HG03060 (cell line): Measurements from ENCODE around the gene PLEKHM3.

Source experiments
- ATAC-seq: cut with Tn5 transposase; IDR thresholded peaks from one replicate; pipeline ENCODE4 v1.9.1; 2021; ENCODE audit warnings: low read depth, moderate number of reproducible peaks; ENCODE audit not compliant: unreplicated experiment

Gene PLEKHM3, protein sequence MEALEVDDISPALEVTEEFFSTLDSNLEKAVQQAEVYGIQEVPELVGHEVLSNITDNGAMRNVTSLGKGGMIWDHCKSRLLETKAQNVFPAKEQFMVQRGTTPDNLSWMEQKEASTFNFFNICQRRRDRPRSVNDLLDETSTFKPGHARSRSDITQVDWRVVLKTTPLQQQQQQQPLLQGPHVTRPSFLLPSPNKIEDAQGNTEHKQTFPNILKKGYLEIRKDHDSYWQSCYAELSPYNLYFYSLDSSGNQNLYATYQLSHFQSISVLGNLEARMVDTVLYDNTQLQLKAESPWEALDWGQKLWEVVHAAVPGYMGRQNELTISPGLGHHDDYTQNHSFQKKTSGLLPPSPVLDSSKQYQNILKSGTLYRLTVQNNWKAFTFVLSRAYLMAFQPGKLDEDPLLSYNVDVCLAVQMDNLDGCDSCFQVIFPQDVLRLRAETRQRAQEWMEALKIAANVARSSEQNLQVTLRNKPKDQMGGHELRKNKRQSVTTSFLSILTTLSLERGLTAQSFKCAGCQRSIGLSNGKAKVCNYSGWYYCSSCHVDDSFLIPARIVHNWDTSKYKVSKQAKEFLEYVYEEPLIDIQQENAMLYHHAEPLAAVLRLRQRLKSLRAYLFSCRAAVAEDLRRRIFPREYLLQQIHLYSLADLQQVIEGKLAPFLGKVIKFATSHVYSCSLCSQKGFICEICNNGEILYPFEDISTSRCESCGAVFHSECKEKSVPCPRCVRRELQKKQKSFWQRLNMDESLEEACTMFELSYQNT

DNA sequence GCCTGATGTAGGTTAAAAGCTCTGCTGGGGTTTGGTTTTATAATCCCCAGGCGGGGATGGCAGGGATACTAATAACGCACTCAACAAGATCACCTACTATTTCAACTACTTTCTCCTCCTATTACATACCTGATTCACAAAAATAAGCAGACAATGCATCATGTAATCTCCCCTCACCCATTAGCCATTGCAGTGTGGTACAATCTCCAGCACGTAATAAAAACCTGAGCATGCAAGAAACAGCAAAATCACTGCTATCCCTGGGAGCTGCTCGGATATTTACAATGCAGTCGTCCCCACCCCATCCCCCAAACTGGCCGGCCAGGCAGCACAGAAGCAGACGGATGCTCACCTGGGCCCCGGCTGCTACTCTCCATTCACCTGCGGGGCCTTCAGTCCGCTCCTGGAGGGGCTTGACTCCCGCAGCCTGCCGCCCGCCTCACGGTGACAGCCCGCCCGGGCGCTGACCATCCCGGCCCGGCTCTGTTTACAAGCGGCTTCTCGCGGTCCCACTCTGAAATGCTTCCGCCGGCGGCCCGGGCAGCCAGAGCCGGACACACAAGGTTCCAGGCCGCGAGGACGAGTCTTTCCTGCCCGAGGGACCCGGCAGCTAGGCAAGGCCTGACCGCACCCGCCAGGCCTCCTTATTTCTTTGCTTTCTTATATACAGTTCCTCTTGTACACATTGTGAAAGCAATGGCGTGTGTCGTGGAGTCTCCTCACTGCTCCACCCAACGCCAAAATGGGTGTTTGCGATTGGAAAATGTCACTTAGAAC, at the start of gene PLEKHM3:
Gene PLEKHM3 (minus strand): TSS at position 491 of the 777 bp plus-strand sequence. CDS start 23,888 bp downstream, outside the sequence.
- peak; percentile 78 for ATAC-seq

DNA sequence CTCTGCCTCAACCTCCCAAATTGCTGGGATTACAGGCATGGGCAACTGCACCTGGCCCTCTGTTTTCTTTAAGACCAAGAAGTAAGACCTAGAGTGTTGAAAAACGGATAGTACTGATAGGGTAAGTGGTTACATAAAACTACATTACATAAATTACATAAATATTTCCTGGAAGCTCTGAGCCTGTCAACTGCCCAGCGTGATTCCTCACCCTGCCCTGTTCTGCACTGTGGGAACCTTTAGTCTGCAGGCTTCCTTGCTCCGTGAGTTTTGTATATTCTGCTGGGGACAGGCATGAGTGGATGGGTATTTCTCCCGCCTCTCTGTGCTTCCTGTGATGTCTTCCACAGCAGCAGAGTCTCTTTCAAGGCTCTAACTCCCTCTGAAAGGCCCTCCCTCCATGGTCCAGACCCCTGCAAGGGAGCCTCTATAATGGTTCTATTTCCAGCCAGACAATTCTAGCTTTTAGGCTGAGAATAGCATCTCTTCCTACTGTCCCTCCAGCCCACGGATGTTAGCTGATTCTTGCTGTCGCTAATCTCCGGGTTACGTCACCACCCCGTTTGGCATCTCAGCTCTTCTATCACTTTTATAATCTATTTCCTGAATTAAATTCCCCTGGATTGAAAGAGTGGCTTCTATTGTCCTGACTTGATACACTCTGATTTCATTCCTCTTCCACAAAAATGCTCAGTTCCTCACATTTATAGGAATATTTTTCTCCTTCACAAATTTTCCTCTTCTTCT, 49.5 kb upstream of the PLEKHM3 start:
- no peak for ATAC-seq

DNA sequence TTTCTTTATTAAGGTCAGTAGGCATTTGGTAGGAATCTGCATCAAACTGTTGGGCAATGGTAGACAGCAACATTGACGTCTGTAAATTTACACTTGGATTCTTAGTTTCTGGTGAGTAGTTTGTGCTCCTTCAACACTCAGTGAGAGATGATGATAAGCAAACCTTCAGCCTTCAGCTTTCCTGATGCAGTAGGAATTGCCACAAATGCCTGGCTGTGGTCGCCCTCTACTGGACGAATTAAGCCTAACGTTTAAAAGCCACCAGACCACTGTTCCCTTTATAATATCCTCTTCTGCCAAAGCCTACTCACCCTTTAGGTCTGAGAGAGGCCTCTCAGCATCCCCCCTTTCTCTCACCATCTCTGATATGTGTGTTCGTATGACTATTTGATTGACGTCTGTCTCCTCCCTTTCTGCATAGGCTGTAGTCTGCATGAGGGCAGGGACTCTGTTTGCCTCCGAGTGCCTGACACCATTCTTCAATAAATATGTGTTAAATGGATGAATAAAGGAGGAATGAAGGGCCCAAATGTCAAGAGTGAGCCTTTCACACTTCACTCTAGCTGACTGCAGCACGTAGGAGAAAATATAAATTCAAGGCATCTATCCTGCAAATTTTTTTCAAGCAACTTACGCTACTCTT, 47.0 kb upstream of the PLEKHM3 start:
- ATAC-seq, result peak; percentile 60

DNA sequence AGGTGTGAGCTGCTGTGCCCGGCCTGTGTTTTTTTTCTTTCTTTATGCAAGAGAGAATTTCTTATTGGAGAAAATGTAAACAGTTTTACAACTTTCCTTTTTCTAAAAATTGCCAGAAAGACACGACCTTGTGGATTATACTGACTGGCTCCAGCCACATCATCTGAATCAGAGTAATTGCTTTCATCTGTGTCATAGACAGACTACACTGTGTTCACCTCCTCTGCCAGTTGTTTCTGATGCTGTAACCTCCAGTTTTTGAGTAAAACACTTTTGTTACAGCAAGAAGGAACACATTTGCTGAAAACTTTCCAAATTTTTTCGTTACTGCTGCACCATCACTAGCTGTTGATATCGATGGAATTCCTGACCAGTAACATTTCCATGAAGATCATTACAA, 43.9 kb upstream of the PLEKHM3 start:
- no peak for ATAC-seq

DNA sequence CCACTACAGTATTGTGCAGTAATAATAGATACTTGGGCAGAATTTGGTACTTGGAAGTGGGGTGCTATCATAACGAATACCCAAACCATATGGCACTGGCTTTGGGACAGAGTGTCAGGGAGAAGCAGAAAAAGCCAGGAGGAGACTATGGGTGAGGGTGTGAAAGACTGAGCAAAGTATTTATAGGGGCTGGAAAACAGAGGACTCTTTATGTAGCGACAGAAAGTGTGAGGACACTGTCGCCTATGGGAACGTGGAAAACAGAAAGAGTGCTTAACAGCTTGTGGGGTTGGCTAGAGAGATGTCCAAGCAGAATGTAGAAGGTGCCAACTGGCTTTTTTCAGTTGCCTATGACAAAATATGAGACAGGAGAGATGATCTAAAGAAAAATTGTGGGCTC, 40.7 kb upstream of the PLEKHM3 start:
- ATAC-seq, result no peak

DNA sequence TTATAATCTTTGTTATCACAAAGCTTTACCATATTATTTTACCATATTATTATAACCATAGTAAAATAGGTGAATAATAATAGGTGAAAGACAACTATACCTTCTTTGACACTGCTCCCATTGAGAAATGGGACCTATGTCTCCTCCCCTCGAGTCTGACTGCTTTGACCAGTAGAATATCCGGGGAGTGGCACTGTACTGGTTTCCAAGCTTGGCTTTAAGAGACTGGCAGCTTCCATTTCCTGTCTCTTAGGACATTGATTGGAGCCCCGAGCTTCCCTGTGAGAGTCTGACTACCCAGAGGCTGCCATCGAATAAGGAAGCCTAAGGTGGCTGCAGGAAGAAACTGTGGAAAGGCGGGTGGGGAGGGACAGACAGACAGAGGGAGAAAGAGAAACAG, 40.1 kb upstream of the PLEKHM3 start:
- no peak for ATAC-seq

DNA sequence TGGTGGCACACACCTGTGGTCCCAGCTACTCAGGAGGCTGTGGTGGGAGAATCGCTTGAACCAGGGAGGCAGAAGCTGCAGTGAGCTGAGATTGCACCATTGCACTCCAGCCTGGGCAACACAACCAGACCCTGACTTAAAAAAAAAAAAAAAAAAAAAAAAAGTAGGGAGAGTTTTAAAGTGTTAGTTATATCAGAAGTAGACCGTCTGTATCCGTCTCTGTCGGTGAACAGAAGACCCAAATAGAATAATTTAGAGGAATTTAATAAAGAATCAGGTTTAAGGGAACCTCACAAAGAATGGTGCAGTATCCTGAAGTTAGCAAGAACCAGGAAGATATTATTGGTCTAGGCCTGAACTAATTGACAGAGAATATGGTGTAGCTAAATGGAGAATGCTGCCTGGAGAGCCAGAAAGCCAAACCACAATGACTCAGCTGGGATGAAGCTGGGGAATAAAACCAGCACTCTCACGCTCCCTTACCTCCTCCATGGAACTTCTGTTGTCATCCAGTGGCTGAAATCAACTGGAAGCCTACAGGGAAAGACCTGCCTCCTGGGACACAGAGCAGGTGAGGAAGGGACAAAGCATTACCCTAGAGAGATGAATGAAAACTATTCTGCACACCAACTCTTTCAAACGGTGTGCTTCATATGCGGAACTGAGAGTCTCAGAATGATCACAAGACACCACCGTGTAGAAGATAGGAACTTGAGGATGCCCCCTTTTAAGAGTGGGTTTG, 39.1 kb upstream of the PLEKHM3 start:
- peak; percentile 91 for ATAC-seq

DNA sequence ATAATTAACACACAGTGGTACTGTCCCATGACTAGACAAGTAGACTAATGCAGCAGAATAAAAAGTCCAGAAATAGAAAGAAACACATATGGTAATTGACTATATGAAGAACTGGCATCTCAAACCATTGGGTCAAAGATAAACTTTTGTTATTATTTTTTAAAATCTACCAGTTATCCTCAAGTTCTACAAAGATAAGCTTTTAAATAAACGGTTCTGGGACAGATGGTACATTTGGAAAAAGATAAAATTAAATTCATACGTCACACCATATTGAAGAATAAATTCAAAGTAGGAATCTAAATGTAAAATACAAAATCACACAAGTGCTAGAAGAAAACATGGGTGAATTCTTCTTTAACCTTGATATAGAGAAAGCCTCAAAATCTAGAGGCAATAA, 37.6 kb upstream of the PLEKHM3 start:
- ATAC-seq, result no peak

DNA sequence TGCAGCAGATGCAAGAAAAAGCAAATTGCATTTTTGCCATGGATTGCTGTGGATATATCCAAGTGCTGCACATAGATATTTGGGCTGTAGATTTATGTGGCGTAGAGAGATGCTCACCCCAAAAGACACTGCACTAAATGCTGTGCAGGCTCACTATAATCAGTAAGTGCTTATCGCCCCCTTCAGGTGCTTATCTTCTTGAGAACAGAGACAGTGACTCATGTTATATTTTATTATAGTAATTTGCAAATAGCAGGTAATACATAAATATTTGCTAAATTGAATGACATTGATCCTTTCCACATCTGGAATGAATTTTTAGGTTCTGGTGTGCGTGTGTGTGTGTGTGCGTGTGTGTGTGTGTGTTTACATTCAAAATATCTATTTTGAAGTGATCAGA, 36.8 kb upstream of the PLEKHM3 start:
- ATAC-seq, result no peak

DNA sequence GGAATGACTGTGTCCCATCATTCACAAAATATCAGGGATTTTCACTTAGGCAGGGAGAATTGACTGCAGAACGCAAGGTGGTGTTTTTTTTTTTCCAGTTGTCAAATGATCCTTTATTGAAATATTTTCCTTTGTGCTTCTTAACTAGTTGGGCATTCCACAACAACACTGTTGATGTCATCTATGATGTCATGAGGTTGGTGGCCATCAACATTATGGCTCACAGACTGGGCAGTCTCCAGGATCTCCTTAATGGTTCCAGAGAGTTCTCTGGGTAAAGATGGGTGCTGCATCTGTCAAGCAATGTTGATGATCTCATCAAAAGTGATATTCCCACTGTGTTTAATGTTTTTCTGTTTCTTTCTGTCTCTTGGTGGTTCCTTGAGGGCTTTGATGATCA, 31.8 kb upstream of the PLEKHM3 start:
- ATAC-seq, result no peak

DNA sequence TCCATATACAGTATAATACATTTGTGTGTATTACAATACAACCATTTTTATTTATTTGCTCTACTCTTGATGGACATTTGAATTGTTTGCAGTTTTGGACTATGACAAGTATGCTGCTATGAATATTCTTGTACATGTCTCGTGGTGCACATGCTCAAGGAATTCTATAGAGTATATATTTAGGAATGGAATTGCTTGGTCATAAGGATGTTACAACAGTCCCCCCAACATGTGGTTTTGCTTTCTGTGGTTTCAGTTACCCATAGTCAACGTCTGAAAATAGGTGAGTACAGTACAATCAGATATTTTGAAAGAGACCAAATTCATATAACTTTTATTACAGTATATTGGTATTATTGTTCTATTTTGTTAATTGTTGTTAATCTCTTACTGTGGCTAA, 24.1 kb upstream of the PLEKHM3 start:
- no peak for ATAC-seq

DNA sequence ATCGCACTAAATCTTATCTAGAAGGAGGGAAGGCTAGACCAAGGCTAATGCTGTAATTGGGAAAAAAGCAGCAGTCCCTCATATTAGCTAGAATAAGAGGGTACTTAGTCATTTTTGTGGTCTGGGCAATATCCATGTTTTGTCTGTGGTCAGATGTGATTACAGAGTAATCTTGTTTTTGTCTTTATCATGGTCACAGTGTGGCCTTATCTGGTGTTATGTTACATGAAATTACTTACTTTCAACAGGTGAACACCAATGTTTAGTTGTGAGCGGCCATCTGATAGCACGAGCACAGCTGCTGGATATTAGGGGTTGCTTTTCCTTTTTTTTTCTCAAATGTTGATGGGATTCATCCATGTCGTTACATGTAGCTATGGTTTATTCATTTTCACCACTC, 23.7 kb upstream of the PLEKHM3 start:
- ATAC-seq, result no peak

DNA sequence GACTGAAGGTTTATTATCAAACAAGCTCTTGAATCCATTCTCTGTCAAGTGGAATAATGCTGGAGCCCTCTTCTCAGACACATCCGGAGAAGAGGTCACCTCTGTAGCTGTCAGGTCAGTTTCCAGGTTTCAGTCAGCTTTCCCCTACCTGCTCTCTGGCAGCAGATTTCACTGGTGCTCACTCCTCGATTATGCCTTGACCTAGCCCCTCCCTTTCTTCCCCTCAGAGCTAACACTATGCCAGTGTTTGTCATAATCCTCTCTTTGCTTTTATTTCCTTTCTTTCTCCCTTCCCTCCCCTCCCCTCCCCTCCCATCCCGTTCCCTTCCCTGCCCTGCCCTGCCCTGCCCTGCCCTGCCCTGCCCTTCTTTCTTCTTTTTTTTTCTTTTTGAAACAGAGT, 22.5 kb upstream of the PLEKHM3 start:
- no peak for ATAC-seq

DNA sequence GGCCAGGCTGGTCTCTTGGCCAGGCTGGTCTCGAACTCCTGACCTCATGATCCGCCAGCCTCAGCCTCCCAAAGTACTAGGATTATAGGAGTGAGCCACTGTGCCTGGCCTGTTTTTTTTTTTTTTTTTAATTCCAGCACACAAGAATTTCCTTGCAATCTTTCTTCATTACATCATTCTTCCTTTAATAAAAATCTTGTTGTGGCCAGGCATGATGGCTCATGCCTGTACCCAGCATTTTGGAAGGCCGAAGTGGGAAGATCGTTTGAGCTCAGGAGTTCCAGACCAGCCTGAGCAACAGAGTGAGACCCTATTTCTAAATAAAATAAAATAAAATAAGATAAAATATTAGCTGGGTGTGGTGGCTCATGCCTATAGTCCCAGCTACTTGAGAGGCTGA, 21.4 kb upstream of the PLEKHM3 start:
- no peak for ATAC-seq

DNA sequence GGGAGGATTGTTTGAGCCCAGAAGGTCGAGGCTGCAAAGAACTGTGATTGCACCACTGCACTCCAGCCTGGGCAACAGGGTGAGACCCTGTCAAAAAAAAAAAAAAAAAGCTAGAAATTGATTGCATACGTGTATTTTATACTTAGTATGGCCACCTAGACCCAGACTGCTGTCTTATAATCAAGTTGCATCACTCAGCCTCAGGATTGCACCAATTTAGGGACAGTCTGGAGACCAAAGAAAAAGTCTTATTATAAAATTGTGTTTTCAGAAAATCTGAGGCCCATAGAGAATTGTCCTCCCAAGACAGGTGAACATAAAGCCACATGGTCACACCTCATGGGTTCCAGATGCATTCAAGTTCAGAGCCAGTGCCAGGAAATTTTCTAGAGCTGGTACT, 17.1 kb upstream of the PLEKHM3 start:
- no peak for ATAC-seq

DNA sequence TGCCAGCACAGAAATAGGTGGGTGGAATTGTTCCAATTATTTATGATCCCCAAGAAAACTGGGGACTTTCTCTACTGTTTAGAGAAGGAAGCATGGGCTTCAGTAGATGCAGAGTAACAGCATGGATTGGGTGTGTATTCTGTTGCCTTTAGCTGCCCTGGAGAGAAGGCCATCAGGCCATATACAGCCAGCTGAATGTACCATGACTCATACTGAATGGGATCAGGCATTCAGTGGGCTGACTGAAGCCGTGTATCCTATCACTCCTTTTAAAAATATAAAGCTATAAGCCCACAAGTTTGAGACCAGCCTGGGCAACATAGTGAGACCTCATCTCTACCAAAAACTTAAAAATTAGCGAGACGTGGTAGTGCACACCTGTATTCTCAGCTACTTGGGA, 16.7 kb upstream of the PLEKHM3 start:
- no peak for ATAC-seq

DNA sequence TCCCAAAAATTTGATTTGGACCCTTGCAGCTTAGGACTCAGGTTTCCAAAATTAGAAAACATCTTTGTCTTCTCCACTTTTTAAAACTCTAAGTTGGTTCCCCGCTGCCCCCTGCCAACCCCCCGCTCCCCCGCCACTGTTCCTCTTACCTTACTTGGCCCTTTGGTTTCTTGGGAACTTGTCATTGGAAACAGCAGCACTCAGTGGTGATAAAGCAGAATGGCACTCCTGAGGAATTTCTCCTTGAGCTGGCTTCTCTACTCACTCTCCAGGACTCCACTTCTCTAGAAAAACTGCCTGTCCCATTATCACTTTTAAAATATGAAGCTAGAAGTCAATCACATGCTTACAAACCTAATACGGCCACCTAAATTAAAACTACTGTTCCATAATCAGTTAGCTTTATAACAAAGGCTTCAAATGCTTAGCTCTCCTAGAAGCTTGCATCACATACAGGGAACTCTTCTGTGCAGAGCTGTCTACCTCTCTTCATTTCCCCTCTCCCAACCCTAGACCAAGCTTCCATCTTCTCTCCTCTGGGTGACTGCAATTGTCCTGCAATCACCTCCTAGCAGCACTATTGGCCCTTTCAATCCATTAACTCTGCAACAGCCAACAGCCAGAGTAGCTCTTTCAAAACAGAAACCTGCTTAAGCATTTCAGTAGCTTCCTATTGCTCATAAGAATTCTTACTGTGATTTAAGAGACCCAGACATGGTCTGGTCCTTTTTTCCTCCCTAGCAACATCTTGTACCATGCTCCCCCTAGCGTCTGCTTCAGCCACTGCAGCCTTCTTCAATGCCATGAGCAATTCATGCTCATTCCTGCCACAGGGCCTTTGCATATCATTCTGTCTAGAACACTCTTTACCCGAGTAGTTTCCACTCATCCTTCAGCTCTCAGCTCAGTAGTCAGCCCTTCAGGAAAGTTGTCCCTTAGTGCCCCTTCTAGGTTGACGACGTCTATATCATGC, 15.2 kb upstream of the PLEKHM3 start:
- ATAC-seq, result no peak
